CD4-positive, alpha-beta T cell treated with Interleukin-1 beta for 1 hour (primary cell): ENCODE measurements around the gene TNPO2.
A peak's percentile ranks its signal among the peaks of the same experiment; 100 is the strongest.
"Not testable (repeated sequence)": the region's sequence is repeated elsewhere in the genome, so short reads cannot be mapped to it uniquely, and the experiment has no call there.

ENCODE experiments used
- DNase-seq, 2 donors: peaks; one replicate each; pipeline ENCODE4 v3.0.0-alpha.2; 2020 to 2022

The TNPO2 gene

DNA sequence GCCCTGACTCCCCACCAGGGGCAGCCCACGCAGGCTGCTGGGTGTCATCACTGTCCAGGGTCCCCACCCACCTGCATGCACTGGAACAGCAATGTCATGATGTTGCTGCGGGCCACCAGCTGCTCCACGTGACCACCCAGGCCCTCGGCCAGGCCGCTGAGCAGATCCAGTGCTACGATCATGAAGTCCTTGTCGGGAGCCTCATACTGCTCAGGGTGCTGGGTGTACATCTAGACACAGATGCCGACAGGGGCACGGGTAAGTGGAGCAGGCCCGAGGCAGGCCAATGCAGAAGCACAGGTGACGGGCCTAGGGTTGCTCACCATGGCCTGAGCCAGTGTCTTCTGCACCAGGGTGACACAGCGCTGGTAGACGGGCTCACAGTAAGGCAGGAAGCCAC lies 18.6 kb downstream of the TNPO2 start:
- DNase-seq = no peak

DNA sequence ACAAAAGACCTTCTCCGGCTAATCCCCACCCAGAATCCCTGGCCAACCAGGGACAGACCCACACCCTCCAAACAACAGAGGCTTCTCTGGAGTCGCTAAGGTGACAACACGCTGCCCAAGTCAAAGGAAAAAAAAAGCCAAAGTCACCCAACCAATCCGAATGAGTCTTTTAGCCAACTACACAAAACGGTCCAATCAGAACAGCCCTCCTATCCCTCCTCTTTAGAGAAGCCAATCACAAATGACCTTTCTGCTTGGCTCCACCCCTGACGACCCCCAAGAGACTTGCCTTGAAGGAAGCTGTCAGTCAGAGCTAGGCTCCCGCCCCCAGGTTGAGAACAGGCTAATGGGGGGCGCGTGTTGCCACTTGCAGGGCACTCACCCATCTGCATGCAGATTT lies 20.7 kb downstream of the TNPO2 start:
- no peak for DNase-seq

DNA sequence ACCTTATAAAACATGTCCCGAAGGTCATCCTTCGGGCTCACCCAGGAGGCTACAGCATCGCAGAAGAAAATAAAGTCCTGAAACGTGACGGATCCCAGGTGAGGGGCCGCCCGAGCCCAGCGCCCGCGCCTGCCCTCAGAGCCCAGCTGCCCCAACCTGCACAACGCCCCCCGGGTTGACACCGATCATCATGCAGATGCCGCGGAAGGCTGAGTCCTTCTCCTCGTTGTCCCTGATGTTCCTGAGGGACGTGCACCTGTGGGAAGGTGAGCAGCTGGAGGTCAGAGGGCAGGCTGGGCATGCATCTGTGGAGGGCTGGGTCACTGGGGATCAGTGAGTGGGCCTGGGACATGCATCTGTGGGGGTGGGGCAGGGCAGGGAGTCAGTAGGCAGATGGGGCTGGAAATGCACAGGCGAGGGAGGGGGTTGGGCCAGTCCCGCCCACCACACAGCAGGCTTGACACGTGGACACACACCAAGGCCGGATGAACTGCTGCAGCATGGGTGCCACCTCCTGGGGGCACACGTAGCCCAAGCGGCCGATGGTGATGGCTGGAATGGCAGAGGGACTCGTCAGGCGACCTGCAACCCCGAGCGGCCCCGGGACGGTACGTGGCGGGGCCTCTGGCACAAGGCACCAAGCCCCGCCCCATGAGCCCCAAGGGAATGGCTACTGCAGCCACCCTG lies 22.0 kb downstream of the TNPO2 start:
- no peak for DNase-seq

DNA sequence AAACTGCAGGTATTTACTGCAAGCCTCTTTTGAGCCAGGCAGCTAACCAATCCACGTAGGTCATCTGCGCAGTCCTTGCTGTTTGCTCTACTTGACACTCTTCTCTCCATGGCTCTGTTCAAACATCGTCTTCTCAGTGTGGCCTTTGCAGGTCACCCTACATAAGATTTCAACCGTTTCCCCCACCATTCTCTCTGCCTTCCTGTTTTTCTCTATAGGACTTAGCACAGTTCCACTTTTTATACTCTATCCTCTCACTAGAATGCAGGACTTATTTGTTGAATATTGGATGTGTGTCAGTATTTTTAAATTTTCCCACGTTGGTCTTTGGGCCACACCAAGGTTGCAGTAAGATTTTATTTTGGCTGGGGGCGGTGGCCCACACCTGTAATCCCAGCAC lies 25.6 kb downstream of the TNPO2 start:
- DNase-seq = no peak

DNA sequence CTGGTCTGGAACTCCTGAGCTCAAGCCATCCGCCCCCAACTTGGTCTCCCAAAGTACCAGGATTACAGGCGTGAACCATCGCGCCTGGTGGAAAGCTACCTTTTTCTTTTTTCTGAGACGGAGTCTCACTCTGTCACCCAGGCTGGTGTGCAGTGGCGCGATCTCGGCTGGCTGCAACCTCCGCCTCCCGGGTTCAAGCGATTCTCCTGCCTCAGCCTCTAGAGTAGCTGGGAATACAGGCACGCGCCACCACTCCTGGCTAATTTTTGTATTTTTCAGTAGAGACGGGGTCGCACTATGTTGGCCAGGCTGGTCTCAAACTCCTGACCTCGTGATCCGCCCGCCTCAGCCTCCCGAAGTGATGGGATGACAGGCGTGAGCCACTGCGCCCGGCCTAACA lies 26.3 kb downstream of the TNPO2 start:
- DNase-seq = not testable (repeated sequence)

DNA sequence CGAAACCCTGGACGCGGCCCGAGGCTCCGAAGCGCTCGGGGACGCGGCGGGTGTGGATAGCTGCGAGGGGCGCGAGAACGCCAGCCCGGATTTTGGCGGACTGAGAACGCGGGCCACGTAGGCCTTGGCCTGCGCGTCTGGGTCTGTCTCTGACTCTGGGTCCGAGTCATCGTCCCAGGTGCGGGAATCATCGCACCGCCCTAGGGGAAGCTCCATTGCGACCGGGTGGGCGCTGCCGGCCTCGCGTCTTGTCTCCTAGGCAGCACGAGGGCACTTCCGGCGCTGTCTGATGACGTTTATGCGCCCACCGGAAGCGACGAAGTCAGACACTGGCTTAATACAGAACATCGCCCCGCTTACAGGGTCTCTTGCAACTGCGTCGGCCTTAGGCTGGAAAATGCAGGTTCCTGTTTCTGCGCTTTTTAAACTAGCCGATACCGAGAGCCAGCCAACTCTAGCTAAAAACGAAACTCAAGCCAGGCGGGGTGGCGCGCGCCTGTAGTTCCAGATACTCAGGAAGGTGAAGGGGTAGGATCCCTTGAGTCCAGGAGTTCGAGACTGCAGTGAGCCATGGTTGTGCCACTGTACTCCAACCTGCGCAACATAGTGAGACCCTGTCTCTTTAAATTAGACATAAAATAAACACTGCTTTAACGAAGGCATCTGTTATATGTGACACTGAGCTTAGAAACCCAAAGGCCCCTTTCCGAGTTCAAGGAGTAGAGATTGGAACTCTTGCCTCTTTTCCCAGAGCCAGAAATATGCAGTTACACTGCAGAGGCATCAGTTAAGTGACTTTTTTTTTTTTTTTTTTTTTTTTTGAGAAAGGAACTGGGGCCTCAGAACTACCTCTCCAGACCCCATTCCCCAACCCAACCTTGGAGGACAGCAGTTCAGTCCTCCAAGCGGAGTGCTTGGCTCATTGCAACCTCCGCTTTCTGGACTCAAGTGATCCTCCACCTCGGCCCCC lies 27.1 kb downstream of the TNPO2 start, which contains the start of gene FBXW9:
Gene FBXW9 (minus strand): TSS at position 266 of the 970 bp plus-strand sequence. CDS start 50 bp downstream, at position 216.
- DNase-seq = peak; percentile 96

DNA sequence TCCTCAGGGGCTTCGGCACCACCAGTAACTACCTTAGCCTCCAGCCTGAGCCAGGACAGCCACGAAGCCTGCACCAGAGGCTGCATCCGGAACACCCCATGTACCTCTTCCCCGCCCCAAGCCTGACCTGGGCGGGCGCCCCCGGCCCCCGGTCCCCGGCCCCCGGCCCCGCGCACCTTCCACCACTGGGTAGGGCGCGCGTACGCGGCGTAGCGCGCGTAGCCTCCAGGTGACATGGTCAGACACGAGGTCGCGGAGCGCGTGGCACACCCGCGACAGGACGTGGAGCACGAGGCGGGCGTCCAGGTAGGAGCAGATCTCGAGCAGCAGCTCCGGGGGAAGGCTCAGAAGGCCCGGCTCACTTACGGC lies 27.8 kb downstream of the TNPO2 start:
- no peak for DNase-seq

DNA sequence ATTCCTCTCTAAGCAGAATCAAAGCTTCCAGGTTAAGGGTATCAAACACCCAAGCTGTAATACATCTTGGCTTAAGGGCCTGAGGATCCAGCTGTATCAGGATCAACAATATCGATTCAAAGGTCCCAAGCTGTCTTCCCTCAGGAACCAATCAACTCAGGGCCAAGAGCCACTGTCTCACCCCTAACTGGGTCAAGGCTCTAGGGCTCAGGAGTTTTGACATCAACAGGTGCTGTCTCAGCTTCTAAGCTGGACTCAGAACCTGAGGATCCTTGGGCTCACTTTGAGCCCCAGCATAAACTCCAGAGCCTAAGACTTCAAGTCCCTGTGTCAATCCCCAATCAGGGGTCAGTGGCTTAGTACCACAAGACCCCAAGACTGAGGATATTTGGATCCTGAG lies 28.2 kb downstream of the TNPO2 start:
- DNase-seq = no peak

DNA sequence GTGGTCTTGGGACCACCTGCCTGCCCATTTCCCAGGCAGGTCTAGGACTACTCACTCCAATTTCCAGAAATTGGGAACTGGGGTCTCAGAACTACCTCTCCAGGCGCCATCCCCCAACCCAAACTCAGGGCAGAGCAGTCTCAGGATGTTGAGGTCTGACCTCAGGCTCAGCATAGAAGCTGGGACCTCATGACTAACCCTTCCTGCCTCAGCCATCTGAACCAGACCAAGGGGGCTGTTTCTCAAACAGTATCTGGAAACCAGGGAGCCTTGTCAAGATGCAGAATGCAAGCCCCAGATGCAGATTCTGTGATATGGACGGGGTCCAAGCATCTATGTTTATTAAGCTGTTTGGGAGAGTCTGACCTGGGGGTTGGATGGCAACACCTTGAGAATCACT lies 28.6 kb downstream of the TNPO2 start:
- DNase-seq = no peak

DNA sequence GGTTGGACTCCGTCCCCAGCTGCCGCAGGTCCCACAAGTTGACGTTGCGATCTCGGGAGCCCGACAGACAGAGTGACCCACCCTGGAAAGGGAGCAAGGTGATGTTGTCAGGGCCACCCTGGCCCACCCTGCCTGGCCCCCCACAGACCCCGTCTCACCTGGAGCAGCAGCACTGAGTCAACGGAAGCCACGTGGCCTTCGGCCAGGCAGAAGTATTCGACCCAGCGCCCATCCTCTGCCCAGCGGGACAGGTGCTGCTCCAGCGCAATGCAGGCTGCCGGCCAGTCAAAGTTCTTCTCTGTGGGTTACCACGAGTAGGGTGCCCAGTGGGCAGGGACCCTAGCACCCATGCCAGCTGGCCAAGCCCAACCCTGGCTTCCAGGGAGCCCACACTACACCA lies 29.1 kb downstream of the TNPO2 start:
- DNase-seq = no peak

DNA sequence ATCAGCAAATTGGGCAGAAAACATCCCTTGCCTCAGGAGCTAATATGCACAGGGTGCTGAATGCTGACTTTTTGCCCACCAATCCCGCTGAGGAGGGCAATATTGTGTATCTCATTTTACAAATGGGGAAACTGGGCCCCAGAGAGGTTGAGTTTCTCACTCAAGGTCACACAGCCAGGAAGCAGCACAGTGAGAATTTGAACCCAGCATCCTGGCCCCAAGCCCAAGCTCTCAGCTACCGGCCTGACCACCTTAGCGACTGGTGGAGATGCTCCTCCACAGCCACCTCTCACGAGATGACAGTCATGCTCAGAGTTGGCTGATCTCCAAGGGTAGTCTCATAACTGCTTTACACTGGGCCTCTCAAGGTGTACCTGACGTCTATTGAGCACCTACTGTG lies 30.8 kb downstream of the TNPO2 start:
- DNase-seq = no peak

DNA sequence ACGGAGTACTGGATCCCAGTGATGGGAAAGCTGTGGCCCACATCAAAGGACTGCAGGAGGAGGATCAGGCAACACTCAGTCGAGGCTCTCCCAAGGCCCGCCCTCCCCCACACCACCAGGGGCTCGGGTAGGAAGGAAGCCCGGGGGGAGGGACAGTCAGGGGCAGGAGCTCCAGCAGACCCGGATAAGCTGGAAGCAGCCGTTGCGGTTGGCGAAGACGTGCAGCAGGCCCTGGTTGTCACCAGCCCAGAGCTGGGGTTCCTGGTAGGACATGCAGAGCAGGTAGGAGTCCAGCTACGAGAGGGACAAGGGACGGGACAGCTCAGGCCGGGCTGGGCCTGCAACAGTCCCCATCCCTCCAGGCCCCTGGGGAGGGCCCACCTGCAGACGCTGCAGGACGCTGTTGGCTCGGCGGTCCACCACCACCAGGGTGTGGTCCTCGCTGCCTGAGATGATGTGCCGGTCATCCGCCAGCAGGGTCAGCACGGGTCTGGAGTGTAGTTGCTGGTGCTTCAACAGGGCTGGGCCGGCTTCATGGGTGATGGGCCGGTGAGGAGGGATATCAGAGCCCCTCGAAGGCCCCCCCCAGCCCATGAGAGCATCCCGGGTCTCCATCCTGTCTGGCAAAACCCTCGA lies 34.0 kb downstream of the TNPO2 start:
- no peak for DNase-seq

DNA sequence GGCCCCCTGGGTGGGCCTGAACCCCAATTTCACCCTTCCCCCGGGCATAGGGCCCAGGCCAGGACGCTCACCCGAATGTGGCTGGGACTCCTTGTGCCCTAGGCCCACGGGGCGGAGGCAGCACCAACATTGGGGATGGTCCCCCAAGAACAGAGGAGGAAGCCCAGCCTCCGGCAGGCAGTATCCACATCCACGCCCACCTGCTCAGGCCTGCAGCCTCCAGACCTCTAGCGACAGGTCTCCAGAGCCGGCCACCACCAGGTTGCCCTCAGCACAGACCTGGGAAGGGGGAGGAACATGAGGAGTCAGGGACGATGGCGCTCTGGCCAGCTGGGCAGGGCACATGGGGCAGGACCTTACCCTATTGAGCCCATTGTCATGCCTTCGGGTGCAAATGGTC lies 34.7 kb downstream of the TNPO2 start:
- DNase-seq = no peak

DNA sequence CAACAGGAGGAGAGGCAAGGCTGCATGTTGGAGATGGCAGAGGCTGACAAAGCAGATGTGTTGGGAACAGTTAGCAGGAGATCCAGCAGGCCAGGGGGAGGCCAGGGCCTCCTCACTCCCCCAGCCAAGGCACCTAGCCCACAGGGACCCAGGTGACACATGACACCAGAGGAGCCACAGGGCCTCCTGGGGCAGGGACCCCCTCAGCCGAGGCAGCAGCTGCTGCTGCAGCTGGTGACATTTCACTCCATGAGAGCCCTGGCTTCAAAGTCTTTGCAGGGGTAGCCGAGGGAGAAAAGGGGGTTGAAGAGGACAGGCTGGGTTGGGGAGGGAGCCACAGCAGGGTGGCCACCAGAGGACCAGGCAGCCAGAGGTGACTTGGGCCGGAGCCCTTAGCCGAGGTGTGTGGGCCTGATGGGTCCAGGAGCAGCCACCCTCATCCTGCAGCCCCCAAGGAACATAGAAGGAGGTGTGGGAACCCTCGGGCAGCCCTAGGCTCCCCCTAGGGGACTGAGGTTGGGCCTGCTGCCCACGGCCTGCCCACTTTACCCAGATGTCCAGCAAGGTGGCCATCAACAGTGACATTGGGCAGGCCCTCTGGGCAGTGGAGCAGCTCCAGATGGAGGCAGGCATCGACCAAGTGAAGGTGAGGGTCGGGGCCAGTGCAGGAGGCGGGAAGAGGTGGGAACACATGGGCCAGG lies 36.1 kb downstream of the TNPO2 start, which contains the start of gene GNG14:
Gene GNG14 (plus strand): TSS at position 503 of the 701 bp plus-strand sequence. CDS start 51 bp downstream, at position 554.
- no peak for DNase-seq

DNA sequence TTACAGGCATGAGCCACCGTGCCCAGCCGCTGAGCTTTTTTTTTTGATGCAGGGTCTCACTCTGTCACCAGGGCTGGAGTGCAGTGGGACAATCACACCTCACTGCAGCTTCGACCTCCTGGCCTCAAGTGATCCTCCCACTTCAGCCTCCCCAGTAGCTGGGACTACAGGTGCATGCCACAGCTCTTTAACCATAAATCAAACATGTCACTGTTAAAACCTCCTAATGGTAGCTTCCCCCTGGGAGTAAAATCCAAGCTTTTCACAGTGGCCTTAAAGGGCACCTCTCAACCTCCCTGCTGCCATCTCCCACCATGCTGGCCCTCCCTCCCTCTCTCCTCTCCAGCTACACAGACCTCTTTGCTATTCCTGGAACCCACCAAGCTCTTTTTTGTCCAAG lies 37.9 kb downstream of the TNPO2 start:
- no peak for DNase-seq

DNA sequence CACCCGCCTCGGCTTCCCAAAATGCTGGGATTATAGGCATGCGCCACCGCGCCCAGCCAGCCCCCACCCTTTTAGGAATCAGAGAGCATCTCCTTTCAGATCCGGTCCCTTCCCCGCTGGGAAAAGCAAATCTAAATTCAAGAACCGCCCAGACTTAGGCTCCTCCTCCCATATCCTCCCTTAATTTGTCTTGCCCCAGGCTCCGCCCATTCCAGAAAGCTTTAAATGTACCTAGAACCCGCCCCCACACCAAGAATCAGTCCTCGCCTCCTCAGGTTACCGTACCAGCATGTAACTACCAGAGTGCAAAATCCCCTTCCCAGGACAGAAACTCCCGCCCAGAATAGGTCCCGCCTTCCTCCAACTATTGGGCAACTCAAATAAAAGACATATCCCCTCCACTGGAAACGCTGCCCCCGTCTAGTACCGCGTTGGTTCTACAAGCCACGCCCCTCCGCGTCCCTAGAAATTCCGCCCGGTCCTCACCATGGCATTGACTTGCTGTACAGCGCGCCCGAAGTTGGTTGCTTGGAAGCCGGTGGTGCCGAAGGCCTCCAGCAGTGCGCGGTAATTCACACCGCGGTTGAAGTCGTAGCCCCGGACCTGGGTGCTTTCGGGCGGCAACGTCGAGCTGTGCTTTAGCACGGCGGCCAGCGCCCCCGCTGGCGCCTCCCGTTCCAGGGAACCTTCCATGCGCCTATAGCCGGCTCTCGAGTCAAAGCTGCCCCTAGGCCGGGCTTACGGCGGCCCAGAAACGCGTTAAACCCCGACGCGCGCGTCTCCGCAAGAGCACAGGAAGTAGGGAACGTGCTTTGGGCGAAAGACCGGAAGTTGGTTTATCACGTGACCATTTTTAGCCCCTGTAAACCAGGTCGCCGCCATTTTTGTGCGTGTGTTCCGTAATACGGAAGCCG lies 42.4 kb downstream of the TNPO2 start, which contains the start of gene DHPS:
Gene DHPS (minus strand): TSS at position 807 of the 914 bp plus-strand sequence. CDS start 114 bp downstream, at position 693.
- DNase-seq = peak; percentile 95

DNA sequence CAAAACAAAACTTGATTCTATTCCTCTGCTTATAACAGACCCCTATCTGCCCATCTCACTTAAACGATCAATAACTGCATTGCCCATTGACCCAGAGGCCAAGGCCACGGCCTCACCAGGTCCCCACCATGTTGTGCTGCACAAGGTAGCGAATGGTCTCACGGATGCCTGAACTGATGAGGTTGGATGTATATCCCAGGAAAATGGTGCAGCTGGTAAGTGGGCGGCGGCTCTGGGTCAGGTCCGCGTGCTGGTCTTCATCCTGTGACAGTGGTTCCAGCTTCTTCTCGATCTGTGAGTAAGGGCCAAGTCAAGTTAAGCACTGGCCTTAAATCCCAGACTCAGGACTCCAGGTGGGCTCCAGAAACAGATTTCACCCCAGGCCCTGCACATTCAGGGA lies 43.7 kb downstream of the TNPO2 start:
- DNase-seq = no peak

DNA sequence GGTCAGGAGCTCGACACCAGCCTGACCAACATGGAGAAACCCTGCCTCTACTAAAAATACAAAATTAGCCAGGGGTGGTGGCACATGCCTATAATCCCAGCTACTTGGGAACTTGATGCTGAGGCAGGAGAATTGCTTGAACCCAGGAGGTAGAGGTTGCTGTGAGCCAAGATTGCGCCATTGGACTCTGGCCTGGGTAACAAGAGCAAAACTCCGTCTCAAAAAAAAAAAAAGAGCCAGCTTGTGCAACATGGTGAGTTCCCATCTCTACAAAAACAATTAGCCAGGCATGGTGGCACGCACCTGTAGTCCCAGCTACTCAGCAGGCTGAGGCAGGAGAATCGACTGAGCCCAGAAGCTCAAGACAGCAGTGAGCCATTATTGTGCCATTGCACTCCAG lies 45.7 kb downstream of the TNPO2 start:
- DNase-seq = not testable (repeated sequence)

DNA sequence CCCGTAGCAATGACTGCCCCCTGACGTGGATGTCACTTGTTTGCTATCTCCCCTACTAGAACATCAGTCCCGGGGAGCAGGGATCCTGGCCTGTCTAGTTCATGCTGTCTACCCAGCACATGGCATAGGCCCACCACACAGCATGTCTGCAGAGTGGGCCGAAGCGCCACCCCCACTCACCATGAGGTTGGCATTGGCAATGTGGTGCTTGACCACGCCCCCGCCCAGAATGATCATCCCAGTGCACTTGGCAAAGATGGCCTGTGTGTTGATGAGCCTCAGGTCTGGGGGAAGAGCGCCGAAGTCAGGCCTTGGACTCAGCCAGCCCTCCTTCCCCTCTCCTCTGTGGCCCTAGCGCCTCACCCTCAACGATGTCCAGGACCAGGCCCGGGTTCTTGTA lies 46.8 kb downstream of the TNPO2 start:
- no peak for DNase-seq

DNA sequence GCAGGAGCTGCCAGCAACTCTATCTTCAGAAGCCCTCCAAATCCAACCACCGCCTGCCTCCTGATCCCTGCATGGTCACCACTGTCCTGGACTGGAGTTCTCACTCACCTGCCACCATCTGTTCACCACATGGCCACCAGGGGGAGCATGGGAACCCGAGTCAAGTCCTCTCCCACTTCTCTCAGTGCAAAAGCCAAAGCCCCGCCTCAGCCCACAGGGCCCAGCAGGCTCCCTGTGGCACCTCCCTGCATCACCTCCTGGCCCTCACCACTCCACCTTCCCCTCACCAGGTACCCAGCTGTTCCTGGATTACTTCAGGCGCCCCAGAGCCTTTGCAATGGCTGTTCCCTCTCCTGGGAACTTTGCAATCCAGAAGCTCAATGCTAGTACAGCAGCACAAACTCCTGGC lies 47.3 kb downstream of the TNPO2 start:
- DNase-seq = peak; percentile 79 to 83

DNA sequence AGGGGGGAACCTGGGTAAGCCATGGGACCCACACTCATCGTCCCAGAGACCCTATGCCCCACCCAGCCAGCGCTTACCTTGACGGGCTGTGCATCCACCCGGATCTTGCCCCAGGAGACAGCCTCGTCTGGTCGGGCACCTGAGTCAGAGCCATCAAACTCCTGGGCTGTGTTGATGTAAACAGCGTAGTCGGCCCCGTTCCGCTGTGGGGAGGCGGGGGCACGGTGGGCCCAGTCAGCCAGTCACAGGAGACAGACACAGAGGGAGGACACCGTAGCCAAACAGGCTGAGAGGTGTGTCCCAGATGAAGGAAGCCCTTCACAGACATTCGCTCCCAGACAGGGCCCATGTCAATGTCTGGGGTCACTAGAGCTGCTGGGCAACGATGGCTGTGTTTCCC lies 47.8 kb downstream of the TNPO2 start:
- DNase-seq = no peak

DNA sequence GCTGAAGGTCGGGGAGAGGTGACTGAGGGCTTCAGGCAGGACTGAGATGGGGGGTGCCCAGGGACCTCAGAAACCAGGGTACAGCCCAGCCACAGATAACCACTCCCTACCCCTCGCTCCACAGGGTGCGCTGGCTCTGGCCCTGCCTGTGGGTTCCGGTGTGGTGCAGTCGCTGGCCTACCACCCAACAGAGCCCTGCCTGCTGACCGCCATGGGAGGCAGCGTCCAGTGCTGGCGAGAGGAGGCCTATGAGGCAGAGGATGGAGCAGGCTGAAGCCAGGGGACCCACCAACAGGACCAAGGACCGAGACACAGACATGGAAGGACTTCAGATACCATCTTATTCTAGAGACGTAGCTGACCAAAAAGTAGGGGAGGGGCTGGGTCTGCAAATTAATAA lies 48.3 kb downstream of the TNPO2 start:
- DNase-seq = no peak
